BLaER1 treated with 17β-estradiol and CSF1 and Interleukin-3, amounts not matched to agents 10 nM and 100 nM (cell line): Measurements from ENCODE around the gene VAMP1.
A peak's percentile ranks its signal among the peaks of the same experiment; 100 is the strongest.
"Not testable (repeated sequence)": the region's sequence is repeated elsewhere in the genome, so short reads cannot be mapped to it uniquely, and the experiment has no call there.

Experiments
- H3K27ac ChIP-seq, 11 experiments: shearing (Covaris generic); formaldehyde crosslinking; 2 replicates each; pipeline ENCODE4 v1.8.1; 2022
- H3K27me3 ChIP-seq, 11 experiments: shearing (Covaris generic); formaldehyde crosslinking; 2 replicates each; pipeline ENCODE4 v1.8.1; 2022
- H3K36me3 ChIP-seq, 11 experiments: shearing (Covaris generic); formaldehyde crosslinking; 2 replicates each; pipeline ENCODE4 v1.8.1; 2022
- H3K4me1 ChIP-seq, 10 experiments: shearing (Covaris generic); formaldehyde crosslinking; 2 replicates each; pipeline ENCODE4 v1.8.1; 2022
- H3K4me2 ChIP-seq, 11 experiments: shearing (Covaris generic); formaldehyde crosslinking; 2 replicates each; pipeline ENCODE4 v1.8.1; 2022
- H3K4me3 ChIP-seq, 10 experiments: shearing (Covaris generic); formaldehyde crosslinking; 2 replicates each; pipeline ENCODE4 v1.8.1; 2022
- H3K9ac ChIP-seq, 11 experiments: shearing (Covaris generic); formaldehyde crosslinking; 2 replicates each; pipeline ENCODE4 v1.8.1; 2022
- H3K9me3 ChIP-seq, 11 experiments: shearing (Covaris generic); formaldehyde crosslinking; replicated peaks in 1 of 11; 2 replicates each; pipeline ENCODE4 v1.8.1; 2022
- H4K20me1 ChIP-seq, 11 experiments: shearing (Covaris generic); formaldehyde crosslinking; 2 replicates each; pipeline ENCODE4 v1.8.1; 2022
- Cebpa-rat ChIP-seq, 11 experiments: shearing (Covaris generic); IDR thresholded peaks; 2 replicates each; pipeline ENCODE4 v1.8.1; 2022

VAMP1 gene

GRCh38 chr12:6472491-6472890 is 2.0 kb upstream of the VAMP1 start:
- TF ChIP-seq Cebpa-rat (IDR thresholded peaks at IDR 0.05): no peak
- H3K27ac ChIP-seq: no peak overlapping the region

GRCh38 chr12:6471989-6472360 is 1.5 kb upstream of the VAMP1 start:
- peaks cover 10 to 47% (median 38%) of the 10 kb centered on the region in 11 experiments; a peak in 21 of 22 replicates for H3K9me3 ChIP-seq
- TF ChIP-seq Cebpa-rat (IDR thresholded peaks at IDR 0.05): no peak
- H3K27me3 ChIP-seq: no peaks in the 10 kb centered on the region
- H3K4me2 ChIP-seq: peak overlapping the region in 4 of 11 experiments; percentile 87 to 100 (median 95); a peak in 5 of 22 replicates
- no peak overlapping the region for H3K9ac ChIP-seq
- peaks cover 36 to 43% (median 38%) of the 10 kb centered on the region in 10 experiments for H3K4me1 ChIP-seq
- peaks cover 7 to 23% (median 19%) of the 10 kb centered on the region in 11 experiments; a peak in 21 of 22 replicates for H3K36me3 ChIP-seq
- H4K20me1 ChIP-seq: peaks cover 0 to 9% (median 0%) of the 10 kb centered on the region in 11 experiments; a peak in 3 of 22 replicates
- no peak overlapping the region for H3K4me3 ChIP-seq
- peak overlapping the region in 2 of 11 experiments; percentile 88 to 91; a peak in 4 of 22 replicates for H3K27ac ChIP-seq

More at GRCh38 chr12:6472491-6472890, 2.0 kb upstream of the VAMP1 start:
- H3K36me3 ChIP-seq: peaks cover 5 to 18% (median 15%) of the 10 kb centered on the region in 11 experiments; a peak in 21 of 22 replicates
- no peak overlapping the region for H3K4me3 ChIP-seq
- H3K4me1 ChIP-seq: peaks cover 32 to 38% (median 34%) of the 10 kb centered on the region in 10 experiments
- no peak overlapping the region for H3K4me2 ChIP-seq
- H4K20me1 ChIP-seq: peaks cover 0 to 9% (median 0%) of the 10 kb centered on the region in 11 experiments; a peak in 3 of 22 replicates
- no peak overlapping the region for H3K9ac ChIP-seq
- H3K9me3 ChIP-seq: peaks cover 7 to 47% (median 38%) of the 10 kb centered on the region in 11 experiments; a peak in 21 of 22 replicates
- no peaks in the 10 kb centered on the region for H3K27me3 ChIP-seq

GRCh38 chr12:6469609-6470374 is 685 bp downstream of the VAMP1 start:
- Histone ChIP-seq H3K27me3 (no peaks in the 10 kb centered on the region), H4K20me1 (peaks cover 0 to 21% (median 3%) of the 10 kb centered on the region in 11 experiments; a peak in 5 of 22 replicates), H3K36me3 (peaks cover 18 to 44% (median 38%) of the 10 kb centered on the region in 11 experiments), H3K9ac (peak overlapping the region; percentile 85 to 95 (median 89)), H3K4me2 (peak overlapping the region; percentile 87 to 100 (median 96)), H3K4me1 (peaks cover 56 to 61% (median 58%) of the 10 kb centered on the region in 10 experiments), H3K27ac (peak overlapping the region; percentile 52 to 91 (median 87); a peak in 21 of 22 replicates), H3K4me3 (peak overlapping the region; percentile 80 to 88 (median 83)), H3K9me3 (peaks cover 10 to 35% (median 30%) of the 10 kb centered on the region in 11 experiments; a peak in 21 of 22 replicates)
- TF ChIP-seq Cebpa-rat (IDR thresholded peaks at IDR 0.05): no peak

GRCh38 chr12:6469092-6469491 is 1.4 kb downstream of the VAMP1 start:
- peaks cover 63 to 68% (median 65%) of the 10 kb centered on the region in 10 experiments for H3K4me1 ChIP-seq
- peaks cover 25 to 51% (median 45%) of the 10 kb centered on the region in 11 experiments for H3K36me3 ChIP-seq
- peak overlapping the region in 7 of 11 experiments; percentile 73 to 91 (median 87); a peak in 7 of 22 replicates for H3K27ac ChIP-seq
- H3K9ac ChIP-seq: peak overlapping the region; percentile 85 to 95 (median 89)
- no peaks in the 10 kb centered on the region for H3K27me3 ChIP-seq
- H3K4me2 ChIP-seq: peak overlapping the region; percentile 87 to 100 (median 96)
- no peak for TF ChIP-seq Cebpa-rat (IDR thresholded peaks at IDR 0.05)
- peak overlapping the region; percentile 80 to 88 (median 83) for H3K4me3 ChIP-seq
- H4K20me1 ChIP-seq: peaks cover 0 to 21% (median 3%) of the 10 kb centered on the region in 11 experiments; a peak in 5 of 22 replicates
- peaks cover 10 to 31% (median 30%) of the 10 kb centered on the region in 11 experiments; a peak in 21 of 22 replicates for H3K9me3 ChIP-seq

GRCh38 chr12:6468283-6468575 is 2.2 kb downstream of the VAMP1 start:
- no peak for TF ChIP-seq Cebpa-rat (IDR thresholded peaks at IDR 0.05)
- H3K36me3 ChIP-seq: peaks cover 34 to 60% (median 53%) of the 10 kb centered on the region in 11 experiments
- peaks cover 71 to 77% (median 73%) of the 10 kb centered on the region in 10 experiments for H3K4me1 ChIP-seq
- peaks cover 10 to 31% (median 30%) of the 10 kb centered on the region in 11 experiments; a peak in 21 of 22 replicates for H3K9me3 ChIP-seq
- H3K27me3 ChIP-seq: no peaks in the 10 kb centered on the region
- peak overlapping the region in 1 of 11 experiments; percentile 58; a peak in 2 of 22 replicates for H3K27ac ChIP-seq
- peak overlapping the region; percentile 80 to 88 (median 83); a peak in 17 of 20 replicates for H3K4me3 ChIP-seq
- peaks cover 0 to 21% (median 3%) of the 10 kb centered on the region in 11 experiments; a peak in 5 of 22 replicates for H4K20me1 ChIP-seq
- H3K9ac ChIP-seq: no peak overlapping the region
- peak overlapping the region; percentile 87 to 100 (median 96); a peak in 21 of 22 replicates for H3K4me2 ChIP-seq

GRCh38 chr12:6467571-6468282 is 2.8 kb downstream of the VAMP1 start:
- Histone ChIP-seq H3K4me3 (peak overlapping the region; percentile 80 to 88 (median 83); a peak in 17 of 20 replicates), H3K36me3 (peaks cover 39 to 65% (median 58%) of the 10 kb centered on the region in 11 experiments), H3K4me2 (peak overlapping the region; percentile 87 to 100 (median 96)), H3K9me3 (peaks cover 10 to 31% (median 30%) of the 10 kb centered on the region in 11 experiments; a peak in 21 of 22 replicates), H3K4me1 (peaks cover 76 to 82% (median 78%) of the 10 kb centered on the region in 10 experiments), H4K20me1 (peaks cover 0 to 21% (median 3%) of the 10 kb centered on the region in 11 experiments; a peak in 5 of 22 replicates), H3K27ac (peak overlapping the region in 8 of 11 experiments; percentile 0 to 59 (median 39); a peak in 8 of 22 replicates)
- not testable (repeated sequence) for H3K27me3 ChIP-seq, H3K9ac ChIP-seq

GRCh38 chr12:6466751-6467150 is 3.7 kb downstream of the VAMP1 start:
- Histone ChIP-seq H3K9ac (0 out of 22 replicates have a peak overlapping the region, but pooled peaks of 1 of the 11 experiments have one; percentile 57), H3K27ac (peak overlapping the region; percentile 4 to 59 (median 42); a peak in 15 of 22 replicates), H3K4me1 (peaks cover 83 to 88% (median 85%) of the 10 kb centered on the region in 10 experiments), H3K36me3 (peaks cover 43 to 69% (median 64%) of the 10 kb centered on the region in 11 experiments), H4K20me1 (peaks cover 0 to 21% (median 3%) of the 10 kb centered on the region in 11 experiments; a peak in 5 of 22 replicates), H3K4me2 (peak overlapping the region; percentile 32 to 100 (median 64)), H3K4me3 (peak overlapping the region in 6 of 10 experiments; percentile 3 to 88 (median 19); a peak in 4 of 20 replicates), H3K9me3 (peaks cover 10 to 31% (median 30%) of the 10 kb centered on the region in 11 experiments; a peak in 21 of 22 replicates)
- not testable (repeated sequence) for H3K27me3 ChIP-seq

GRCh38 chr12:6466184-6466573 is 4.3 kb downstream of the VAMP1 start:
- peak overlapping the region; percentile 32 to 100 (median 64) for H3K4me2 ChIP-seq
- peaks cover 0 to 21% (median 3%) of the 10 kb centered on the region in 11 experiments; a peak in 5 of 22 replicates for H4K20me1 ChIP-seq
- peak overlapping the region in 3 of 10 experiments; percentile 3 to 83 (median 12); a peak in 2 of 20 replicates for H3K4me3 ChIP-seq
- no peaks in the 10 kb centered on the region for H3K27me3 ChIP-seq
- no peak for TF ChIP-seq Cebpa-rat (IDR thresholded peaks at IDR 0.05)
- H3K9me3 ChIP-seq: peaks cover 10 to 31% (median 30%) of the 10 kb centered on the region in 11 experiments; a peak in 21 of 22 replicates
- peak overlapping the region in 5 of 11 experiments; percentile 8 to 57 (median 30); a peak in 5 of 22 replicates for H3K9ac ChIP-seq
- H3K36me3 ChIP-seq: peaks cover 43 to 72% (median 66%) of the 10 kb centered on the region in 11 experiments
- H3K4me1 ChIP-seq: peaks cover 83 to 89% (median 85%) of the 10 kb centered on the region in 10 experiments
- peak overlapping the region; percentile 17 to 59 (median 42); a peak in 18 of 22 replicates for H3K27ac ChIP-seq
